CD4-positive, alpha-beta T cell treated with Interleukin-2 at 100 ng/mL for 4 hours (primary cell): ENCODE data around the gene S100PBP.
"Not testable (repeated sequence)": the region's sequence is repeated elsewhere in the genome, so short reads cannot be mapped to it uniquely, and the experiment has no call there.

Experiments
- DNase-seq: peaks from one replicate; pipeline ENCODE4 v3.0.0-alpha.2; 2020; ENCODE audit warnings: low spot score

S100PBP gene

GRCh38 chr1:32900956-32901822 lies 83.7 kb downstream of the S100PBP start, which contains the start of gene TMEM54:
Gene TMEM54 (minus strand): TSS chr1:32901389. CDS start chr1:32901238, 151 bp downstream.
- no peak for DNase-seq

- DNase-seq: no peak
Observed at GRCh38 chr1:32901823-32902534, 84.5 kb downstream of the S100PBP start.

- DNase-seq: no peak
Observed at GRCh38 chr1:32902535-32902920, 85.1 kb downstream of the S100PBP start.

- DNase-seq: no peak
Observed at GRCh38 chr1:32903991-32904785, 86.7 kb downstream of the S100PBP start.

GRCh38 chr1:32904797-32905196 lies 87.3 kb downstream of the S100PBP start:
- DNase-seq: no peak

GRCh38 chr1:32905588-32905987 lies 88.1 kb downstream of the S100PBP start:
- not testable (repeated sequence) for DNase-seq

GRCh38 chr1:32906654-32907053 lies 89.2 kb downstream of the S100PBP start:
- no peak for DNase-seq

- no peak for DNase-seq
Observed at GRCh38 chr1:32907435-32907834, 90.0 kb downstream of the S100PBP start.
